GM18867 (cell line): Measurements from ENCODE around the gene RTP2.

Experiments
- ATAC-seq: cut with Tn5 transposase; IDR thresholded peaks from one replicate; pipeline ENCODE4 v1.9.1; 2021; ENCODE audit warnings: mild to moderate bottlenecking, moderate library complexity; ENCODE audit not compliant: unreplicated experiment

Gene RTP2

GRCh38 chr3:187677604-187678003 is 24.8 kb downstream of the RTP2 start:
- ATAC-seq = no peak

- ATAC-seq = no peak
Measured at GRCh38 chr3:187673012-187673411, 29.3 kb downstream of the RTP2 start.

GRCh38 chr3:187669675-187670504 is 32.5 kb downstream of the RTP2 start, which contains the start of gene SST:
Gene SST (minus strand): TSS chr3:187670394. CDS start chr3:187670291, 103 bp downstream.
- no peak for ATAC-seq

- ATAC-seq = no peak
Measured at GRCh38 chr3:187667526-187667925, 34.8 kb downstream of the RTP2 start.

GRCh38 chr3:187665764-187666402 is 36.5 kb downstream of the RTP2 start:
- no peak for ATAC-seq

- no peak for ATAC-seq
Measured at GRCh38 chr3:187665010-187665409, 37.3 kb downstream of the RTP2 start.

- no peak for ATAC-seq
Measured at GRCh38 chr3:187662848-187663409, 39.4 kb downstream of the RTP2 start.

GRCh38 chr3:187661267-187661666 is 41.1 kb downstream of the RTP2 start:
- ATAC-seq = no peak

GRCh38 chr3:187651282-187651681 is 51.1 kb downstream of the RTP2 start:
- no peak for ATAC-seq
